Measurements from ENCODE around the gene MET.
"Not testable (repeated sequence)": the region's sequence is repeated elsewhere in the genome, so short reads cannot be mapped to it uniquely, and the experiment has no call there.

The MET gene
- 0 to 0.14 reads per million in 2 donors for total RNA-seq

GRCh38 chr7:116671681-116672595 lies at the start of gene MET:
MET (plus strand) TSS chr7:116672196; CDS start chr7:116699085, 26,889 bp downstream.
- no peak for DNase-seq

- no peak for DNase-seq
These were observed 45.1 kb upstream of the MET start for GRCh38 chr7:116626886-116627285.

GRCh38 chr7:116629051-116629463 lies 42.9 kb upstream of the MET start:
- DNase-seq, result no peak

GRCh38 chr7:116630357-116630756 lies 41.6 kb upstream of the MET start:
- DNase-seq, result no peak

GRCh38 chr7:116630932-116631671 lies 40.9 kb upstream of the MET start:
- no peak for DNase-seq

GRCh38 chr7:116631676-116632075 lies 40.3 kb upstream of the MET start:
- no peak for DNase-seq

GRCh38 chr7:116632384-116632783 lies 39.6 kb upstream of the MET start:
- no peak for DNase-seq

- DNase-seq, result no peak
These were observed 38.6 kb upstream of the MET start for GRCh38 chr7:116633131-116633988.

GRCh38 chr7:116636997-116637396 lies 35.0 kb upstream of the MET start:
- DNase-seq, result no peak

- DNase-seq, result not testable (repeated sequence)
These were observed 33.4 kb upstream of the MET start for GRCh38 chr7:116638592-116638991.

GRCh38 chr7:116641551-116642153 lies 30.3 kb upstream of the MET start:
- DNase-seq, result no peak

GRCh38 chr7:116643148-116643547 lies 28.8 kb upstream of the MET start:
- DNase-seq, result not testable (repeated sequence)

GRCh38 chr7:116644628-116645027 lies 27.4 kb upstream of the MET start:
- no peak for DNase-seq

- DNase-seq, result no peak
These were observed 24.7 kb upstream of the MET start for GRCh38 chr7:116647290-116647689.

- no peak for DNase-seq
These were observed 24.1 kb upstream of the MET start for GRCh38 chr7:116647861-116648260.

- DNase-seq, result no peak
These were observed 21.6 kb upstream of the MET start for GRCh38 chr7:116650436-116650835.

GRCh38 chr7:116652793-116653192 lies 19.2 kb upstream of the MET start:
- no peak for DNase-seq

- DNase-seq, result no peak
These were observed 18.8 kb upstream of the MET start for GRCh38 chr7:116653204-116653603.

- DNase-seq, result no peak
These were observed 18.4 kb upstream of the MET start for GRCh38 chr7:116653646-116654045.

GRCh38 chr7:116659248-116659647 lies 12.7 kb upstream of the MET start:
- not testable (repeated sequence) for DNase-seq

- DNase-seq, result no peak
These were observed 10.1 kb upstream of the MET start for GRCh38 chr7:116661865-116662264.

- DNase-seq, result no peak
These were observed 8.3 kb upstream of the MET start for GRCh38 chr7:116663744-116664143.

Measured in T-helper 9 cell (primary cell).